Hepatocyte (in vitro differentiated cells): ENCODE results near the gene XIRP1. TPM values are rescaled to one million over a fixed set of nuclear protein-coding genes. Genes with fewer than 3 reads are reported as not detected.
"Not testable (repeated sequence)": the region's sequence is repeated elsewhere in the genome, so short reads cannot be mapped to it uniquely, and the experiment has no call there.

Source experiments
- DNase-seq: peaks from one replicate; pipeline ENCODE4 v3.0.0-alpha.2; 2016; ENCODE audit warnings: low spot score
- H2AFZ ChIP-seq: fragments of 200-600 bp; sonication (generic); 2 replicates; pipeline ENCODE4 v1.6.0; 2016; ENCODE audit warnings: antibody characterized with exemption, mild to moderate bottlenecking
- H3K27ac ChIP-seq: fragments of 200-600 bp; sonication (generic); 2 replicates; pipeline ENCODE4 v1.5.1; 2016; ENCODE audit warnings: mild to moderate bottlenecking
- H3K27me3 ChIP-seq: fragments of 200-600 bp; sonication (generic); 2 replicates; pipeline ENCODE4 v1.6.1; 2016
- H3K36me3 ChIP-seq: fragments of 200-600 bp; sonication (generic); replicated peaks from 2 replicates; pipeline ENCODE4 v1.5.1; 2016; ENCODE audit warnings: low read depth; ENCODE audit not compliant: insufficient read depth
- H3K4me1 ChIP-seq: fragments of 200-600 bp; sonication (generic); 2 replicates; pipeline ENCODE4 v1.5.1; 2016; ENCODE audit warnings: mild to moderate bottlenecking, moderate library complexity; ENCODE audit not compliant: insufficient read depth
- H3K4me2 ChIP-seq: fragments of 200-600 bp; sonication (generic); 2 replicates; pipeline ENCODE4 v1.6.0; 2016
- H3K4me3 ChIP-seq: fragments of 200-600 bp; sonication (generic); 2 replicates; pipeline ENCODE4 v1.5.1; 2016; ENCODE audit warnings: mild to moderate bottlenecking
- H3K79me2 ChIP-seq: fragments of 200-600 bp; sonication (generic); 2 replicates; pipeline ENCODE4 v1.6.0; 2017; ENCODE audit warnings: mild to moderate bottlenecking
- H3K9me2 ChIP-seq: fragments of 200-600 bp; sonication (generic); replicated peaks from 2 replicates; pipeline ENCODE4 v1.6.0; 2017; ENCODE audit warnings: mild to moderate bottlenecking; ENCODE audit not compliant: insufficient read depth
- H3K9me3 ChIP-seq: fragments of 200-600 bp; sonication (generic); 2 replicates; pipeline ENCODE4 v1.5.1; 2016; ENCODE audit warnings: low read depth, mild to moderate bottlenecking
- H4K20me1 ChIP-seq: fragments of 200-600 bp; sonication (generic); 2 replicates; pipeline ENCODE4 v1.6.0; 2016; ENCODE audit warnings: mild to moderate bottlenecking; ENCODE audit not compliant: insufficient read depth, poor library complexity, severe bottlenecking
- CTCF ChIP-seq: fragments of 200-600 bp; sonication (generic); IDR thresholded peaks from 2 replicates; pipeline ENCODE4 v1.5.1; 2016; ENCODE audit warnings: antibody characterized with exemption, mild to moderate bottlenecking; ENCODE audit not compliant: poor library complexity
- EZH2 ChIP-seq: fragments of 200-600 bp; sonication (generic); IDR thresholded peaks from 2 replicates; pipeline ENCODE4 v1.6.1; 2016; ENCODE audit warnings: antibody characterized with exemption, mild to moderate bottlenecking, borderline replicate concordance
- EZH2phosphoT487 ChIP-seq: fragments of 200-600 bp; sonication (generic); IDR thresholded peaks from one replicate; pipeline ENCODE4 v1.6.1; 2018; ENCODE audit warnings: antibody characterized with exemption, mild to moderate bottlenecking, low read depth, moderate library complexity; ENCODE audit not compliant: unreplicated experiment, severe bottlenecking
- WGBS: methylation state at CpG from one replicate; pipeline ENCODE4 v1.1.6; 2016; ENCODE audit warnings: low lambda C conversion rate; ENCODE audit errors: missing lambda C conversion rate; 5-methylcytosine and 5-hydroxymethylcytosine counted together
- polyA plus RNA-seq: library from polyadenylated mRNA; unstranded; fragments of >200 nt; fragmentation: Nextera tagmentation; extraction: Ambion mirVana; gene quantifications from 2 replicates; pipeline ENCODE4 v1.2.1, GENCODE V29; 2016
- total RNA-seq: library from RNA; depleted of rRNA; stranded (reverse); fragments of >200 nt; gene quantifications from 2 replicates; pipeline ENCODE4 v1.2.3, GENCODE V29; 2014

The XIRP1 gene
- total and polyA plus RNA-seq, 2 experiments from 2014 or later: 0.10 to 1.4 TPM

DNA sequence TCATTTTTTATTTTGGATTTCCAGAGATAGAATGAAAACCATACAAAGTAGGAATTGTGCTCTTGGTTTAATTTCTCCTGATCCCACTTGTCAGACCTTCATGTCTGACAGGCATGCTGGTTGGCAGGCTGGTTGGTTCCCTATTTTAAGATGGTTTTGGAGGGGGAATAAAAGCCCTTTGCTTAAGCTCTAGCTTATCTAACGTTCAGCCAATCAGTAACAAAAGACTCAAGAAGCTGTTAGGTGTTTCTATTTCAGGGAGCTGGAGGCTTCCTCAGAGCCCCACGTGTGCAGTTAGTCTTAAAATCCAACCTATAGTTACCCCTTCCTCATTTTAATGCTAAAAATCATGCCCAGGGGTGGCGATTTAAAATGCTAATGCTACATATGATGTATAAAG, 40.5 kb upstream of the XIRP1 start:
- no peak for DNase-seq
- H4K20me1 ChIP-seq: no peaks in the 10 kb centered on the region
- H2AFZ ChIP-seq: no peak overlapping the region
- no peak overlapping the region for H3K27ac ChIP-seq
- 46% methylated on average over 3 of the region's 3 CpGs for WGBS
- no peaks in the 10 kb centered on the region for H3K27me3 ChIP-seq
- H3K9me3 ChIP-seq: no peaks in the 10 kb centered on the region
- no peaks in the 10 kb centered on the region for H3K36me3 ChIP-seq
- no peaks in the 10 kb centered on the region for H3K9me2 ChIP-seq
- TF ChIP-seq EZH2 (no peak), EZH2phosphoT487 (no peak), CTCF (no peak)
- H3K4me2 ChIP-seq: no peak overlapping the region
- no peaks in the 10 kb centered on the region for H3K4me1 ChIP-seq
- no peaks in the 10 kb centered on the region for H3K79me2 ChIP-seq
- no peak overlapping the region for H3K4me3 ChIP-seq

- no peaks in the 10 kb centered on the region for H3K36me3 ChIP-seq
- WGBS: 93% methylated on average over 1 of the region's 1 CpG
- no peaks in the 10 kb centered on the region for H3K9me2 ChIP-seq
- H3K4me2 ChIP-seq: no peak overlapping the region
- H2AFZ ChIP-seq: no peak overlapping the region
- no peak for DNase-seq
- no peak overlapping the region for H3K4me3 ChIP-seq
- TF ChIP-seq EZH2: no peak
- no peak for TF ChIP-seq CTCF
- no peak for TF ChIP-seq EZH2phosphoT487
- H3K27ac ChIP-seq: no peak overlapping the region
- H3K79me2 ChIP-seq: no peaks in the 10 kb centered on the region
- H3K27me3 ChIP-seq: no peaks in the 10 kb centered on the region
- no peaks in the 10 kb centered on the region for H4K20me1 ChIP-seq
- no peaks in the 10 kb centered on the region for H3K9me3 ChIP-seq
- H3K4me1 ChIP-seq: no peaks in the 10 kb centered on the region
These were observed 38.1 kb upstream of the XIRP1 start for GRCh38 chr3:39230453-39230852.

DNA sequence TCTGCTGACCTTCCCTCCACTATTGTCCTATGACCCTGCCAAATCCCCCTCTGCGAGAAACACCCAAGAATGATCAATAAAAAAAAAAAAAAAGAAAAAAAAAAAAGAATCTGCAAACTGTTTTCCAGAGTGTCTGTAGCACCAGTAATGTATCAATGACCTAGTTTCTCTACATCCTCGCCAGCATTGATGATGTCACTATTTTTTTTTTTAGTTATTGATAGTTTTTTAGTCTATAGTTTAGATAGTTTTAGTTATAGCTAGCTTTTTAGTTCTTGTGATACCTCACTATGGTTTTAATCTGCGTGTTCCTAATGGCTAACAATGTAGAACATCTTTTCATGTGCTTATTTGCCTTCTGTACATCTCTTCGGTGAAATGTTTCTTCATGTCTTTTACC, 36.1 kb upstream of the XIRP1 start:
- no peak for DNase-seq
- no peaks in the 10 kb centered on the region for H4K20me1 ChIP-seq
- no peaks in the 10 kb centered on the region for H3K36me3 ChIP-seq
- no peaks in the 10 kb centered on the region for H3K9me2 ChIP-seq
- no peak overlapping the region for H2AFZ ChIP-seq
- no peaks in the 10 kb centered on the region for H3K4me1 ChIP-seq
- H3K27ac ChIP-seq: no peak overlapping the region
- H3K9me3 ChIP-seq: no peaks in the 10 kb centered on the region
- no peaks in the 10 kb centered on the region for H3K79me2 ChIP-seq
- H3K4me3 ChIP-seq: no peak overlapping the region
- no peak for TF ChIP-seq CTCF
- no peak for TF ChIP-seq EZH2phosphoT487
- no peak for TF ChIP-seq EZH2
- WGBS: 78% methylated on average over 3 of the region's 4 CpGs
- no peak overlapping the region for H3K4me2 ChIP-seq
- no peaks in the 10 kb centered on the region for H3K27me3 ChIP-seq

DNA sequence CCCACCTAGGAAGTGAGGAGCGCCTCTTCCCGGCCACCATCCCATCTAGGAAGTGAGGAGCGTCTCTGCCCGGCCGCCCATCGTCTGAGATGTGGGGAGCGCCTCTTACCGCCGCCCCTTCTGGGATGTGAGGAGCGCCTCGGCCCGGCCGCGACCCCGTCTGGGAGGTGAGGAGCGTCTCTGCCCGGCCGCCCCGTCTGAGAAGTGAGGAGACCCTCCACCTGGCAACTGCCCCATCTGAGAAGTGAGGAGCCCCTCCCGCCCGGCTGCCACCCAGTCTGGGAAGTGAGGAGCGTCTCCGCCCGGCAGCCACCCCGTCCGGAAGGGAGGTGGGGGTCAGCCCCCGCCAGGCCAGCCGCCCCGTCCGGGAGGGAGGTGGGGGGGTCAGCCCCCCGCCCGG, 35.2 kb upstream of the XIRP1 start:
- H2AFZ ChIP-seq, H3K27me3 ChIP-seq, H3K36me3 ChIP-seq, H4K20me1 ChIP-seq, H3K4me1 ChIP-seq, H3K4me2 ChIP-seq, H3K79me2 ChIP-seq, H3K27ac ChIP-seq, H3K4me3 ChIP-seq, H3K9me2 ChIP-seq, DNase-seq, H3K9me3 ChIP-seq: not testable (repeated sequence)
- WGBS: no CpG with 5 or more reads among the region's 32 CpGs
